Activated CD8-positive, alpha-beta memory T cell treated with anti-CD3 and anti-CD28 coated beads for 4 hours (primary cell): Measurements from ENCODE around the gene CFAP126.
"Not testable (repeated sequence)": the region's sequence is repeated elsewhere in the genome, so short reads cannot be mapped to it uniquely, and the experiment has no call there.

ENCODE experiments used
- DNase-seq, 2 donors: peaks; one replicate each; pipeline ENCODE4 v3.0.0-alpha.2; 2020; ENCODE audit warnings: low read depth in 2 of 2

CFAP126 gene

DNA sequence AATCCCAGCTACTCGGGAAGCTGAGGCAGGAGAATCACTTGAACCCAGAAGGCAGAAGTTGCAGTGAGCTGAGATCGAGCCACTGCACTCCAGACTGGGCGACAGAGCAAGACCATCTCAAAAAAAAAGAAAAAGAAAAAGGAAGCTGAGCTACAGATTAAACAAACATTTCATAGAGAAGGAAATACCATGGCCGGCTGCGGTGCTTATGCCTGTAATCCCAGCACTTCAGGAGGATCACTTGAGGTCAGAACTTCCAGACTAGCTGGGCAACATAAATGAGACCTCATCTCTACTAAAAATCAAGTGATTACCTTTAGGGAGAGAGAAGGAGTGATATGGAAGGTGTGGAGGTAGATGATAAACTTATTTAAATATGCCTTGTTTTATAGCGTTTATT is 14.0 kb upstream of the CFAP126 start:
- DNase-seq: no peak

DNA sequence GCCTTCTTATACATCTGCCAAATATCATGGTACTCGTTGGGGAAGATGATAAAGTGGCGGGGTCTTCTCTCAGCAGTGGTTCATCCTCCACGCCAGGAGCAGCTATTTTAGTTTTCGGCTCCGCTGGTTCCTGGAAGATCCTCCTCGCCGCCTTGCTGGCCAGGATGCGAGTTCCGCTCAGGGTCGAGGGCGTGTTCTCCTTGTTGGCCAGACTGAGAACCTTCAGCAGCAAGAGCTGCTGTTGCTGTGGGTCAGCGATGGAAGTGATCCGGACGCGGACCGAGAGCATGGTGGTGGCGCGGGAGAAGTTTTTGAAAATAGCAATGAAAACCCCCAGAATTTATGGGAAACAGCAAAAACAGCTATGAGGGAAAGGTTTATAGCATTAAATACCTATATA is 11.4 kb upstream of the CFAP126 start:
- no peak for DNase-seq

DNA sequence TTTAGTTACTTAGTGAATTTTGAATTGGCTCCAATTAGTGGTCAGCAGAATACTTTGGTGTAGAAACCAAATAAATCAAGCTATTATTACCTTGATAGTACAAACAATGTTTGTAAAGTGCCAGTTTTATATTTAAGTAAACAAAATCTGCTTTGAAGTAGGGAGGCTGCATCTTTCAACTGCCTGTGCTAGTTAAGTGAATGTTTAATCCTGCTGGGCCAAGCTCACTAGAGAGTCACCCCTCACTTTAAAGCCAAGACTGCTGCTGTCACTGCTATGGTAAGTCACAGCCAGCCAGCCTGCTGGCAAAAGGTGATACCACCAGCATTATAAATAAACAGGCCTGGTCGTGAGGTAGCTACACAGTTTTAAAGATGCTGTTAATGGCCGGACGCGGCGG is 10.3 kb upstream of the CFAP126 start:
- DNase-seq: no peak

DNA sequence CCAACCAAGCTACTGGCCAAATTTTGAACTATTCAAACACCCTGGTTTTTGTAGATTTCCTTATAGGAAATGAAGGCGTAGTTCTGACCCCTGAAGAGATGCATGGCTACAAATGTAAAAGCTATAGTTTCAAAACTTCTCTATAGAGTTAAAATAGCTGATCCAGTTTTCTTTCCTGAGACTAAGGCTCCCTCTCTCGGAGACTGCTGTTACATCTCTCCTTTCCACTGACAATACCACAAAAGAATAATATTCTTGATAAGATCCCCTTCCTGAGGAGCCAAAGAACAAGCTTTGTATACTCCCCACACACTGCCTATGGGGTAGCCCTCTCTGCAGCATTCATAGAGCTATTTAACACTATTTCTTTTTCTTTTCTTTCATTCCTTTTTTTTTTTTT is 6.7 kb upstream of the CFAP126 start:
- DNase-seq: no peak

DNA sequence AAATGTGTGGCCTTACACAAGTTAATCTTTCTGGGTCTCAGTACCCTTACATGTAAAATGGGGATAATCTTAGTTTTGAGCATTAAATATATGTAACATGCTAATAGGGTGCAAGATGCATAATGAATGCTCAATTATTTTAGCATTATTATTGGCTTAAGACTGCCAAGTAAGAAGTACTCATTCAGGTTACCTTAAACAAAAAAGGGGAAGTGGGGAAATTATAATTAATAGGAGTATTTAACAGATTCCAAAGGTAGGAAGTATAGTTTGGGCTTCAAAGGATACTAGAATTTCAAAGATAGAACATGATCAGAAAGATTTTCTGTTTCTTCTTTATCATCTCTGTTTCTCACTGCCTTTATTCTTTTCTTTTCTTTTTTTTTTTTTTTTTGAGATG is 5.8 kb upstream of the CFAP126 start:
- no peak for DNase-seq

GRCh38 chr1:161365207-161365606 is 2.5 kb downstream of the CFAP126 start:
- DNase-seq: no peak

- no peak for DNase-seq
These were observed 3.3 kb downstream of the CFAP126 start for GRCh38 chr1:161364332-161364731.

DNA sequence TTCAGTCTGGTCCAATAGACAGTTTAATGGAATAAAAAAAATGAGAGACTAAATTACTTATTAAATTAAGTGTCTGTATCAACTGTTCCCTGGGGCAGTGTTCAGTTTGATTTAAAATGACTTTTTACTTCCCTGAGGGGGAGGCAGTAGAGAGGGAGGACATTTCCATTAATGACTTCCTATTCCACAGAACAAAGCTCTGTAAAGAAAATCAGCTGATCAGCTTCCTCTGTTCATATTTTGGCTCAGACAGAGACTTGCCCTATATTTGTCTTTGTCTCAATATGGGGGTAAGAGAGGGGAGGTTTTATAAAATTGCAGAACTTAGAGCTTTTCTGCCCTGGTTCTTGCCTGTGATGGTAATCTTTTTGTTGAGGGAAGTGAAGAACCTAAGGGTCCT is 8.4 kb downstream of the CFAP126 start:
- DNase-seq: no peak

DNA sequence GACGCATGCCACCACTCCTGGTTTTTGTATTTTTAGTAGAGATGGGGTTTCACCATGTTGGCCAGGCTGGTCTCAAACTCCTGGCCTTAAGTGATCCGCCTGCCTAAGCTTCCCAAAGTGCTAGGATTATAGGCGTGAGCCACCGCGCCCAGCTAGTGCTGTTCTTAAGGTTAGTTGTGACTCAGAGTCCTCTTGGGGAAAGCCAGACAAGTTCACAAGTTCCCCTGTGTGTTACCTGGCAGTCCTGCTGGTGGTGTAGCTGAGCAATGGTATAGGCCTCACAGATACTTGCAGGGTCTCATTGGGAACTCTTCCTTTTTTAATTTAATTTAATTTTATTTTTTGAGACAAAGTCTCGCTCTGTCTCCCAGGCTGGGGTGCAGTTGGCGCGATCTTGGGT is 10.6 kb downstream of the CFAP126 start:
- DNase-seq: no peak

DNA sequence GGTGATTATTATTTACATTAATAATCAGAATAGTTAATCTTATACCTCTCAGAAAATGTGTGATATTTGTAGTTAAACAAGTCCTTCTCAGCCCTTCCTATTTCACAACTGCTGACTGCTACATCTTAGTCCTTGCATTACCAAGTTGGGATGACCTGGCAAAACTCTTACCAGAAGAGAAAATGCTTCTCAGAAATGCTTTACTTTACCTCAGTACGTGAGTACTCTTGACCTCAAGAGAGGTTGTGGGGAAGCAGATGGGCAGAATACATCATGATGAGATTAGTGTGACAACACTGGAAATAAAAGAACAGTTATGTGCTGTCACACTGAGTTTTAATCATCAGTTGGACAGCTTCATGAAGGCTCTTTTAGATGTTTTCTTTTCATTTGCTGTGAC is 16.2 kb downstream of the CFAP126 start:
- no peak for DNase-seq

DNA sequence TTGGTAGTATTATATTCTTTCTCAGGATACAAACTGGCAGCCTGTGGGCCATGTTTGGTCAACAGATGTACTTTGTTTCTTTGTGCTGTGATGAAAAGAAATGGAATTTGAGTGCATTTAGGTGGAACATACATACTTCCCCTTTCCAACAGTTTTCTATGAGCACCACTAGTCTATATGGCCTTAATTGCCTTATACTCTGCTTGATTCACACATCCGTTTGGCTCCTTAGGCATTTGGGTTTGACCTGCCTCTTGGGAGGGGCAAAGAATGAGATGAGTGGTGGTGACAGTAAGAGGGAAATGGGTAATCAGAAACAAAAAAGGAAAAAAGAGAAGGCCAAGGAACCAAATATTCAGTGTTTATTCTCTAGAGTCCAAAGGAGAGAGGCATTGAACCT is 17.0 kb downstream of the CFAP126 start:
- no peak for DNase-seq

DNA sequence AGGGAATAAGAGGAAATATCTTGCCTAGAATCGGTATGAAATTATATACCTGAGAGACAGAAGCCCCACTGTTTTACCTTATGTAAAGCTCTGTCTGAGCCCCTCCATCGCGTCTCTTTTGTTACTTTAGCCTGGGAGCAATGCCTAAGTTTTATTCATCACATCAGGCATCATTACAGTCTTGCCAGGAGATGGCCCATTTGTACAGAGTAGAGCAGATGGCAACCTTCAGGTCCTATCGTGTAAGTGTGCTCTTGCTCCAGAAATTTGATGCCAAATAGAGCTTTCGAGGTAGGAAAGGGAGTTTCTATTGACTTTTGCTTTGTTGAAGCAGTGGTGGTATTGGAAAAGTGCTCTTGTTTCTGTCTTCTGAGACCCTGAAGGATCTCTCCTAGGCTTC is 24.9 kb downstream of the CFAP126 start:
- no peak for DNase-seq

DNA sequence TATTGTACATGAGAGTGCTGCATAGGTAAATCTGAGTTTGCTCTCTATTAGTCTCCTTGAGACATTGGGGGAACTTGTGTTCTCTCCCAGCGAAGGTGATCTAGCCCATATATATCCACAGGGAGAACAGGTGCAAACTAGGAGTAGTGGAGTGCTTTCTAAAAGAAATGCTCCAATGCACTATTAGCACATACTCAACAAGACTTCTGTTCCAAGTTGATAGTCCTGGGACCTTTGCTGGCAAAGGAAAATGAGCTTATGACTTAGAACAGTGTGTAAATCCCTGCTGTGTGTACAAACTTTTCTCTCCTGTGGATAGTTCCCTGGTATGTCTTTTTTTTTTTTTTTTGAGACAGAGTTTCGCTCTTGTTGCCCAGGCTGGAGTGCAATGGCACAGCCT is 25.5 kb downstream of the CFAP126 start:
- no peak for DNase-seq

- no peak for DNase-seq
These were observed 31.9 kb downstream of the CFAP126 start for GRCh38 chr1:161335796-161336195.

- DNase-seq: no peak
These were observed 34.5 kb downstream of the CFAP126 start for GRCh38 chr1:161333166-161333565.

DNA sequence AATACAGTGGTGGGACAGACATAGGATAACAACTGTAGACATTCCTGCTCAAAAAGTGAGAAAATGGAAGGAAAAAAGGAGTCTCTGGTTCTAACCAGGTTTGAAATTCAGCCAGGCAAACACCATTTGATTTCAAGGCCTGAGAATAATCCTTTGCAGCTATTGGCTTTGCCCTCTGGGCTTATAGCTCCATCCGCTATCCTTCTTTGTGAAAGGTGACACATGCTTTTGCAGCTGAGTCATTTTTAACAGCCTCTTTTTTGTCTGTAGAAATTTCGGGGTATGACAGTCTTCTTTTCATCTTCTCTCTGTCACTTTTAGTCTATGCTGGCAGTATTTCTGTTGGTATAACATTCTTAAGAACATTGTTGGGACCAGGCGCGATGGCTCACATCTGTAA is 37.3 kb downstream of the CFAP126 start:
- DNase-seq: no peak

DNA sequence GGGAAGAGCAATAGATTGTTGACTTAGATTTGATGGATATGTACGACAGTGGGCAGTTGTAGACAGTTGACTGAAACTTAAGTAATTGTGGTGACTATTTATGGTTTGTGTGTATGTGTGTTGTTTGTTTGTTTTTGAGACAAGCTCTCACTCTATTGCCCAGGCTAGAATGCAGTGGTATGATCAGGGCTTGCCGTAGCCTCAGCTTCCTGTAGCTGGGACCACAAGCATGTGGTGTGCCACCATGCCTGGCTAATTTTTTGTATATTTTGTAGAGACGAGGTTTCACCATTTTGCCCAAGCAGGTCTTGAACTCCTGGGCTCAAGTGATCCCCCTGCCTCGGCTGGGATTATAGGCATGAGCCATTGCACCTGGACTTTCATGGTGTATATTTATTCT is 43.7 kb downstream of the CFAP126 start:
- DNase-seq: no peak

- DNase-seq: not testable (repeated sequence)
These were observed 51.6 kb downstream of the CFAP126 start for GRCh38 chr1:161315841-161316674.
